ENCODE results near the gene ABCA7.
A peak's percentile ranks its signal among the peaks of the same experiment; 100 is the strongest.

The ABCA7 gene

DNA sequence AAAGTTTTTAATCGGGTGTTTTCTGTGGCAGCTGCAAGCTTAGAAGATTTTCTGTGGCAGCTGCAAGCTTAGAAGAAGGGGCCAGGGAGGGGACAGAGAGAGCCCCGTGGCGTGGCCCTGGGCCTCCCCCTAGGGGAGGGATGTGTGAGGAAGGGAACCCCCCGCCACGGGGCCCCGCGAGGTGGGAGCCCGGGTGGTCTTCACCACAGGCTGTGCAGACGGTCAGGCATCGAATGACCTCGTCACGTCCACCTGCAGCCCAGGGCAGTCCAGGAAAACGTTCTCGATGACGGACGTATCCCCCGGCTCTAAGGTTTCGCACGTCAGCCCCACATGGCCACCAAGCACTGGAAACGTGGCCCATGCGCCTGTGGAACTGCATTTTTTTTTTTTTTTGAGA, 46.7 kb downstream of the ABCA7 start:
- no peaks in the 10 kb centered on the region for H3K9me3 ChIP-seq (replicated peaks; ENCODE audit: insufficient read depth, low read length)
- no peak for DNase-seq
- H3K27ac ChIP-seq (ENCODE audit: low read length): no peak overlapping the region
- peaks cover 32% of the 10 kb centered on the region for H3K79me2 ChIP-seq (ENCODE audit: low read length)
- no peak overlapping the region for H3K9ac ChIP-seq (ENCODE audit: low read length)
- H3K4me2 ChIP-seq (ENCODE audit: low read depth, low read length): no peak overlapping the region
- H3K27me3 ChIP-seq (replicated peaks; ENCODE audit: insufficient read depth, low read length): no peaks in the 10 kb centered on the region
- H3K9me2 ChIP-seq (replicated peaks; ENCODE audit: insufficient read depth, low read length): no peaks in the 10 kb centered on the region
- H3K4me3 ChIP-seq (ENCODE audit: low read length): no peak overlapping the region
- H3K36me3 ChIP-seq (replicated peaks; ENCODE audit: insufficient read depth, low read length): peaks cover 20% of the 10 kb centered on the region
- TF ChIP-seq, protein P1, sequence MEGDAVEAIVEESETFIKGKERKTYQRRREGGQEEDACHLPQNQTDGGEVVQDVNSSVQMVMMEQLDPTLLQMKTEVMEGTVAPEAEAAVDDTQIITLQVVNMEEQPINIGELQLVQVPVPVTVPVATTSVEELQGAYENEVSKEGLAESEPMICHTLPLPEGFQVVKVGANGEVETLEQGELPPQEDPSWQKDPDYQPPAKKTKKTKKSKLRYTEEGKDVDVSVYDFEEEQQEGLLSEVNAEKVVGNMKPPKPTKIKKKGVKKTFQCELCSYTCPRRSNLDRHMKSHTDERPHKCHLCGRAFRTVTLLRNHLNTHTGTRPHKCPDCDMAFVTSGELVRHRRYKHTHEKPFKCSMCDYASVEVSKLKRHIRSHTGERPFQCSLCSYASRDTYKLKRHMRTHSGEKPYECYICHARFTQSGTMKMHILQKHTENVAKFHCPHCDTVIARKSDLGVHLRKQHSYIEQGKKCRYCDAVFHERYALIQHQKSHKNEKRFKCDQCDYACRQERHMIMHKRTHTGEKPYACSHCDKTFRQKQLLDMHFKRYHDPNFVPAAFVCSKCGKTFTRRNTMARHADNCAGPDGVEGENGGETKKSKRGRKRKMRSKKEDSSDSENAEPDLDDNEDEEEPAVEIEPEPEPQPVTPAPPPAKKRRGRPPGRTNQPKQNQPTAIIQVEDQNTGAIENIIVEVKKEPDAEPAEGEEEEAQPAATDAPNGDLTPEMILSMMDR (IDR thresholded peaks at IDR 0.05; ENCODE audit: low read length): no peak
- TF ChIP-seq EZH2phosphoT487 (IDR thresholded peaks at IDR 0.05; ENCODE audit: low read length) (no peak), EZH2 (optimal IDR thresholded peaks at IDR 0.05; ENCODE audit: low read depth, low read length) (no peak)
- H3K4me1 ChIP-seq (ENCODE audit: low read length): peaks cover 6% of the 10 kb centered on the region; the same call in 1 of the 2 replicates
- 0 out of 2 replicates have a peak, but pooled peaks cover 7% of the 10 kb centered on the region for H4K20me1 ChIP-seq (ENCODE audit: insufficient read depth, low read length)
- H3F3A ChIP-seq (ENCODE audit: insufficient read depth, low read length): peaks cover 50% of the 10 kb centered on the region
- H2AFZ ChIP-seq (ENCODE audit: low read length): no peak overlapping the region

DNA sequence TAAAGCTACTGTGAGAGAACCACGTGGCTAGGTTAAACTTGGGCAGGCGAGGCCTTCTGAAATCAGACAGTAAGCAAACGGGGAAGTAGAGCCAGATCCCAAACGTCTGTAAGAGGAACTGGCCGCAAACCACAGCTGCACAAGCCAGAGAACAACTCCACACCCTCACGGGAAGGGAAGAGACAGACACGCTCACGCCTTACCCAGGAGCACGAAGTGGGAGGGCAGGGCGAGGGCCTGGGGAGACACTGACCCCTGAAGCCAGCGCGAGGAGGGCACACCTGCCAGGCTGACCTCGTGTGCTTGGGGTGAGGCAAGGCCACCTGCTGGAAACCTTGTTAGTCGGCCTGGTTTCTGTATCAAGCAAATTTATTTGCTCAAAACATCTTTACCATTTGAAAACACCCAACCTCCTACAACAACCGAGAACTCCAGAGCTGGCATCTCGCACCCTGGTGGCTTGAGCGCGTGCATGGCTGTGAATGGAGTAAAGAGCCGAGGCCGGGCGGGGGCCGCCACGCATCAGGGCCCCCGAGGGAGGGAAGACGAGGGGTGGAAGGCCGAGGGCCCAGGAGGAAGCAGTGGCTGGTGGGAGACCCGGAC, 48.0 kb downstream of the ABCA7 start:
- Histone ChIP-seq H3F3A (ENCODE audit: insufficient read depth, low read length) (peaks cover 48% of the 10 kb centered on the region), H3K9ac (ENCODE audit: low read length) (no peak overlapping the region), H3K4me3 (ENCODE audit: low read length) (no peak overlapping the region), H3K9me3 (replicated peaks; ENCODE audit: insufficient read depth, low read length) (no peaks in the 10 kb centered on the region), H3K4me1 (ENCODE audit: low read length) (peaks cover 6% of the 10 kb centered on the region; the same call in 1 of the 2 replicates), H4K20me1 (ENCODE audit: insufficient read depth, low read length) (0 out of 2 replicates have a peak, but pooled peaks cover 7% of the 10 kb centered on the region), H3K27ac (ENCODE audit: low read length) (peak overlapping the region; percentile 53; the same call in 1 of the 2 replicates), H3K9me2 (replicated peaks; ENCODE audit: insufficient read depth, low read length) (no peaks in the 10 kb centered on the region), H3K4me2 (ENCODE audit: low read depth, low read length) (no peak overlapping the region), H3K79me2 (ENCODE audit: low read length) (peaks cover 33% of the 10 kb centered on the region), H3K27me3 (replicated peaks; ENCODE audit: insufficient read depth, low read length) (no peaks in the 10 kb centered on the region), H3K36me3 (replicated peaks; ENCODE audit: insufficient read depth, low read length) (peaks cover 18% of the 10 kb centered on the region), H2AFZ (ENCODE audit: low read length) (no peak overlapping the region)
- TF ChIP-seq, protein P1 (IDR thresholded peaks at IDR 0.05; ENCODE audit: low read length): peak; percentile 41
- TF ChIP-seq EZH2 (optimal IDR thresholded peaks at IDR 0.05; ENCODE audit: low read depth, low read length) (no peak), EZH2phosphoT487 (IDR thresholded peaks at IDR 0.05; ENCODE audit: low read length) (no peak)
- peak; percentile 53 for DNase-seq

DNA sequence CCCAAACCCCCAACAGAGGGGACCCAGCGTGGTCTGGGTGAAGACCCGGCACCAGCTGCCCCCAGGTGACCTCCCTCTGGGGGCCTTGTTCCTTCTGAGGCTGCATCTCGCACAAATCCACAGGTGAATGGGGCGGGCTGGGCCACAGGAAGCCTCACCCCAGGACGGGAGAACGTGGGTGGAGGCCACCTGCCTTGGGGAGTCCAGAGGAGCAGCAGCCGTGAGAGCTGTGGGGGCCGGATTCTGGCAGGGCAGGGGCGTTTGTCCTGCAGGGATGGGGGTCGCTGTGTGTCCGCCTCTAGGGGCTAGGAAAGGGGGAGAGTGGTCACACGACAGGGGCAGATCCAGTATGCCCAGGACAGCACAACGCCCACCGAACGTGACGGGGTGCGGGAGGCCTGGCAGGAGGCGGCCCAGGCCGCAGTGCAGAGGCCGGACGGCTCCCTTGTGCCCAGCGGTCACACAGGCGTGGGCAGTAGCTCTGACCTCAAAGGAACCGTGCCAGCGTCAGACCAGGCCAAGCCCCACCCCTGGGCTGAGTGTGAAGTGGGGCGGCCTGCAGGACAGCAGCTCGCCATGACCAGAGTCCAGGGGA, 48.6 kb downstream of the ABCA7 start:
- no peak for DNase-seq
- H3K27ac ChIP-seq (ENCODE audit: low read length): peak overlapping the region; percentile 53; the same call in 1 of the 2 replicates
- H3F3A ChIP-seq (ENCODE audit: insufficient read depth, low read length): peaks cover 43% of the 10 kb centered on the region
- H3K4me1 ChIP-seq (ENCODE audit: low read length): peaks cover 7% of the 10 kb centered on the region; the same call in 1 of the 2 replicates
- no peak overlapping the region for H3K9ac ChIP-seq (ENCODE audit: low read length)
- 0 out of 2 replicates have a peak, but pooled peaks cover 3% of the 10 kb centered on the region for H4K20me1 ChIP-seq (ENCODE audit: insufficient read depth, low read length)
- H3K36me3 ChIP-seq (replicated peaks; ENCODE audit: insufficient read depth, low read length): peaks cover 14% of the 10 kb centered on the region; the same call in 1 of the 2 replicates
- H3K9me3 ChIP-seq (replicated peaks; ENCODE audit: insufficient read depth, low read length): no peaks in the 10 kb centered on the region
- H3K79me2 ChIP-seq (ENCODE audit: low read length): peaks cover 36% of the 10 kb centered on the region
- no peaks in the 10 kb centered on the region for H3K27me3 ChIP-seq (replicated peaks; ENCODE audit: insufficient read depth, low read length)
- no peak overlapping the region for H3K4me3 ChIP-seq (ENCODE audit: low read length)
- TF ChIP-seq, protein P1 (IDR thresholded peaks at IDR 0.05; ENCODE audit: low read length): no peak
- no peak for TF ChIP-seq EZH2 (optimal IDR thresholded peaks at IDR 0.05; ENCODE audit: low read depth, low read length)
- TF ChIP-seq EZH2phosphoT487 (IDR thresholded peaks at IDR 0.05; ENCODE audit: low read length): no peak
- no peaks in the 10 kb centered on the region for H3K9me2 ChIP-seq (replicated peaks; ENCODE audit: insufficient read depth, low read length)
- no peak overlapping the region for H2AFZ ChIP-seq (ENCODE audit: low read length)
- H3K4me2 ChIP-seq (ENCODE audit: low read depth, low read length): no peak overlapping the region
